Left kidney (tissue), 8 donors: ENCODE measurements around the gene RIBC1. TPM values are rescaled to one million over a fixed set of nuclear protein-coding genes. Genes with fewer than 3 reads are reported as not detected.
"Not testable (repeated sequence)": the region's sequence is repeated elsewhere in the genome, so short reads cannot be mapped to it uniquely, and the experiment has no call there.

Experiments
- DNase-seq: peaks from one replicate; pipeline ENCODE4 v3.0.0-alpha.2; 2013
- long read RNA-seq, 8 donors: transcript quantifications; one replicate each; lab custom pipeline, GENCODE V29; 2026
- polyA plus RNA-seq: library from polyadenylated mRNA; unstranded; fragments of 120-200 nt; gene quantifications from one replicate; pipeline ENCODE4 v1.2.1, GENCODE V29; 2013; ENCODE audit not compliant: insufficient read length

The RIBC1 gene
- 4.8 TPM for polyA plus RNA-seq
- long read RNA-seq, donor 1, result 0 reads
- long read RNA-seq, donor 2, partial matches to known transcripts, result 0 of 1 reads
- long read RNA-seq, donor 2, other reads (novel, unspliced or antisense), result 0 of 1 reads
- long read RNA-seq, donor 3, result 0 reads
- long read RNA-seq, donor 4, result 0 reads
- long read RNA-seq, donor 5, result 0 reads
- long read RNA-seq, donor 6, result 0 reads
- long read RNA-seq, donor 7, result 0 reads
- long read RNA-seq, donor 8, result 0 reads

DNA sequence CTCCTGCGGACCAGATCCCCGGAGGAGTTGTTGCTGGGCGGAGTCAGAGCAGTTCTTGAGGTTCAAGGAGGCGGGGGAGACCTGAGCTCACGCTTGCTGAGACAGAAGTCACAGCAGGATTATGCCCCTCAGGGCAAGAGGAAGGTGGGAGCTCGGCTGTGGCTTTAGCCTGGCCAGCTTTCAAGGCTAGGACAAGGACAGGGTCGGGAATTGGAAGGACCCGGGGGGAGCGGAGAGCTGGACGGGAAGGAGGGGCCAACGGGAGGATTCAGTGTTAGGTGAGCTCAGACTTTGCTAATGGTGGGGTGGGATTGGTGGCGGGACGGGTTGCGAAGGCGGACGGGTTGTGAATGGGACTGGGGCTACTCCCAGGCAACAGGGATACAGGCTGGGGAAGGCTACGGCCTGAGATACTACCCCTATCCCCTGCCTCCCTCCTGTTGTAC lies at the start of gene RIBC1:
TSS of gene RIBC1 (plus strand) at position 13 of the 446 bp plus-strand sequence. CDS start 3,404 bp downstream, outside the sequence.
- DNase-seq, result no peak

DNA sequence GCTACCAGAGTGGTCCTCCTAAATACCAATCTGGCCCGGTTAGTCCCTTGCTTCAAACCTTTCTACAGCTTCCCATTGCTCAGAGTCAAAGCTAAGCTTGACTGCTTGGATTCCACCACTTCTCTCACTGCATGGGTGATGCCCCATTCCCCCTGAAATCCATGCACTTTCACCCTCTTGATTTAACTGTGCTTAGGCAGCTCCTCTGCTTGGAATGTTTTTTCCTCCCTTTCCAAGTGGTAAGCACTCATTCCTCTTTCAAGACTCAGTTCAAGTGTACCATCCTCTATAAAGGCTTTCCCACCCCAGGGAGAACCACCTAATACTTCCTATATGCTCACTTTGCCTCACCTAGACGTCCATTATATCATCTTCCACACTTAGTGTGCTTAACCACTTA lies 49.4 kb upstream of the RIBC1 start:
- no peak for DNase-seq

DNA sequence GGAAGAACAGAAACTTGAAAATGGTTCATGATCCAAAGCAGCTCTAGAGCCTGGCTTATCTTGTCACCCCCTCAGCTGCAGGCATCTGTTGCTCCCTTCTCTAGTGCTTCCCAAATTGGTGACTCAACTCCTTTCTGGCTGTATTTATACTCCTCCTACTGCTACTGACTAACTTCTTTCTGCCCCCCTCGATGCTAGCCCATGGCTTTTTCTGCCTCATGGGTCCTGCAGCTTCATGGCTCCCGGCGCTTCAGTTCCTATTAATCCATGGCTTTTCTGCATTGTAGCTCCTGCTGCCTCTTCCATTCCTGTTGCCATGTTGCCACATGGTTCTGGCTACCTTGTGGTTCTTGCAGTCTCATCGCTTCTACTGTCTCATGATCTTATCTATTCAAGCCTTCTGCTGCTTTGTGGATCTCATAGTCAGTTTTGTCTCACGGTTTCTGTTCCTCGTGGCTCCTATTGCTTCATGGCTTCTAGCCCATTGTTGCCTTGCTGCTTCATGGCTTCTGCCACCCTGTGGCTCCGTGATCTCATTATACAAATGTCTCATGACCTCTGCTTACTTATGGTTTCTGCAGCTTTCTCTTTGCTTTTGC lies 48.4 kb upstream of the RIBC1 start:
- DNase-seq, result no peak

DNA sequence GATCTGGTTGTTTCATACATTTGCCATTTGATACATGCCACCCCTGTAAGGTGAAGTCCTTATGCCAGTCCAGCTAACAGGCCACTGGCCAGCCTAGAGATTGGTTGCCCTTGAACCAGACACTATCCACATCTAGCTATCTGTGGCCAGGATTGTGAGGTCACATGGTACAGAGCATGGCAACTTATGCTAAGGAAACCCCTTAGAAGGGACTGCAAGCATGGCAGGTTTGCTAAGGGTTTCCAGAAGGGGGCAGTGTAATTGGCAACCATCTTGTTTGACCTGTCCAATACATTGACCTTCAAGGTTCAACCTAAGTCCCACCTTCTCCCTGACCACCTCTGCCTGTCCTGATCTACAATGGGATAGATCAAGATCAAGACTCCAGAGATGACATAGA lies 47.8 kb upstream of the RIBC1 start:
- DNase-seq, result no peak

DNA sequence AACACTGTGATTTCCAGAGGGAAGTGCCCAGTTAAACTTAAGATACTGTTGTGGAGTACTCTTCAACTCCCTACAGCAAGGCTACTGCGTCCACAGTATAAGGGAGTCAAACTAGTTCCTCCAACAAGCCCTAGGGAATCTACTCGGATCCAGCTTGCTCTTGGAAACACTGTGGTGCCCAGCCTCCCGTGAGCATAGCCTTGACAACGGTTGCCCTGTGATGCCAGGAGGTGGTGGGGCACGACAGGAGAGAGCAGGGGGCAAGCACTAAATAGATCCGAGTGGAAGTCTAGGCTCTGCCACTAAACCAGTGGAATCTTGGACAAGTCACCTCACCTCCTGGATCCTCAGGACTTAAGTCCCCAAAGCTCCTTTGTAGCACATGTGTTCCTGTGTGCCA lies 45.8 kb upstream of the RIBC1 start:
- no peak for DNase-seq

DNA sequence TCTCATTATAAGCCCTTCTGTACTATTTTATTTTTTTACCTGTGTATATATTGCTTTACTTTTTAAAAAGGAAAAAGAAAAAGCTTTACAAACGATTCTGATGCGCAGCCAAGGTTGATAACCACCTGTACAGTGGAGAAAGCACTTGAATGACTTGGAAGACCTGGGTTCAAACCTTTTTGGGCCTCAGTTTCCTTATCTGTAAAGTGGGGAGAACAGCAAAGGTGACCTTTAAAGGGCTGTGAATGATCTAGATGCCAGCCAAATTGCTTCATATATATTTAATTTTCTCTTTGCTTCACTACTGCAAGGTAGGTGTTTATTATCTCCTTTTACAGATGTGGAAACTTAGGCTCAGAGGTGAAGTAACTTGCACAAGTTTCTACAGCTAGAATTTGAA lies 45.2 kb upstream of the RIBC1 start:
- no peak for DNase-seq

DNA sequence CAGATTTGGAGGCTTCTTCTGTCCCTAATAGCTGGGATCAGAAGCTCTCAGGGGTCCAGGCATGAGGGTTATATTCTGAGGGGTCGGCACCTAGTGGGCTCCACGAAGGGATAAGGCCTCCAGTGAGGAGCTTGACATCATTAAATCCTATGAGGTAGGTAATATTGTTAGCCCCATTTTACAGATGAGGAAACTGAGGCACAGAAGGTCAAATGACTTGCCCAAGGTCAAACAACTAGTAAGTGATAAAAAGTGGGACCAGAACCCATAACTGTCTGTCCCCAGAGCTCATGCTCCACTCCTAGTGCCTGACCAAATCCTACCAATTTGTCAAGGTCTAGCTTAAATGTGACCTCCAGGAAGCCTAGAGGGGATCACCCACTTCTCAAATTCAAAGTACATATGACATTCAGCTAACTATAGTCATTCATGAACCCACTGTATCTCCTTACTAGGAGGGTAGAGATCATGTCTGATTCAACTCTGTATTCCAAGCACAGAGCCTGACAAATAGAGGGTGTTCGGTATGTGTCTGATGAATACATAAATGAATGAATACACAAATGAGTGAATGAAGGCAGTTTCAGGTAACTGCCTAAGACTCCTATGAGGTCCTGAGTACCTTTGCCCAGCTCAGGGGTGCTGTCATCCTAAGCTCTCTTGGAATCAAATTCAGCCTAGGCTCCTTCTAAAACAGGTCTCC lies 43.5 kb upstream of the RIBC1 start:
- DNase-seq, result no peak

DNA sequence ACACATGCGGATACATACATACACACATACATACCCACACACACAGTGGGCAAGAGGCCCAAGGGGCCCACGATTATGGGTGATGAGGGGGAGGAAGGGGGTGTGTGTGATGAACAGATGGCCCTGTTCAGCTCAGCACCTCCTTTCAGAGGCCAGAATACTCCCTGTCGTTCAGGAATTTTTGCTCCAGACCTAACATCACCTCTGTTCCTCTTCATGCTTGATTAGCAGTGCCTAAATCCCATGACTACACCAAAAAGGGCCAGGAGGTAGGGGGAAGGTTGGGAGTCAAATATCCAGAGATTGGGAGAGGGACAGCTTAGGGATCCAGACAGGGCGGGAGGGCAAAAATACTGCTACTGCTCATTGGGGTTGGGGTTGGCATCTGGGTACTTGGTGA lies 42.9 kb upstream of the RIBC1 start:
- no peak for DNase-seq

DNA sequence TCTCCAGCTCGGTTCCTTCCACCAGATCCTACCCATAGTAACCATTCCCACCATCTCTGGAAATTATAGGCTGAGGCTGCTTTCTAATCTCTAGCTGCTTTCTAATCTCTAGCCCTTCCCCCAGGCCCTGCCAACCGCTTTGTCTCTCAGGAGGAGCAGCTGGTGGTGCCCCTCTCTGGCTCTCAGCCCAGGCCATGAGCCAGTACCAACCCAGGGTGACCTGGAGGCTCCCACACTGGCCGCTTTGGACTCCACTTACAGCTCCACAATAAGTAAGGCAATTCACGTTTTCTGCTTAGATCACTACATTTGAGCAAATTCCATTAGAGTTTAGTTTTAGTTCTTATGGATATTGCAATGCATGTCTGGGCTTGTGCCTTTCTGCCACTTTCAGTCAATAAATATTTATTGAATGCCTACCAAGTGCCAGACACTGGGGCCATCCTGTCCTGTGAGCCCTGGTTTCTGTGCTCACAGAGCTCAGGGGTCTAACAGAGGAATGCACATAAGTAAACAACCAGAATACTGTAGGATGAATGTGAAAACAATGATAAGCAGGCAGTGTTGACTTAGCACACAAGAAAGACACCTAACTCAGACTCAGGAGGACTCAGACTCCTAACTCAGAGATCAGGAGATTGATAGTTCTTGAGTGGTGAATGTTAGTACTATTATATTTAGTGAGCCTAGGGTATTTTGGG lies 39.1 kb upstream of the RIBC1 start:
- DNase-seq, result no peak

DNA sequence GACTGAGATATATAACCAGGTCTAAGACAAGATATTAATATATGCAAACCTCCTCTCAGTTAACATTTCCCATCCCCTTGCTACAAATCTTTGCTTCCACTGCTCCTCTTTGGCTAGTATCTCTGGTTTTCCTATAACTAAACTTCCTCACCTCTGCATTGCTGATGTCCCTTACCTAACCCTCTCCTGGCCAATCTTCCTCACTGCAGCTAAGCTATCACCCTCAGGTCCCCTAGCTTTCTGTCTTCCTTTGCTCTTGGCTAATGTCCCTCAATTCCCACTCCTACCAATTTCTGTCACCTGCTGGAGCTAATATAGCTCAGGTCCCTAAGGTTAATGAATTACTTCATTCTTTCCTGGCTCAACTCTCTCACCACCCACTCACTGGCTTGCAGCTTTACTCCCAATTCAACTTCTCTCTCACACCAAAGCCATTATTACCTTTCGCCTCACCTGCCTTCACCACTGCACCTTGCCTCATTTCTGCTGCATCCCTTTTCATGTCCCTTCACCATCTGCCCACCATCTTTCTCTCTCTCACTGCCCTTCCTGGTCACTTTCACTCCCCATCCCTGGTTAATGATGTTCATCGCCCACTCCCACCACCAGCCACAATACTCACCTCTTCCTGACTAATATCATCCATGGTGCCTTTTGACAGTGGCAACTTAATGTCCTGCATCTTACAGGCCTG lies 26.9 kb upstream of the RIBC1 start:
- no peak for DNase-seq

DNA sequence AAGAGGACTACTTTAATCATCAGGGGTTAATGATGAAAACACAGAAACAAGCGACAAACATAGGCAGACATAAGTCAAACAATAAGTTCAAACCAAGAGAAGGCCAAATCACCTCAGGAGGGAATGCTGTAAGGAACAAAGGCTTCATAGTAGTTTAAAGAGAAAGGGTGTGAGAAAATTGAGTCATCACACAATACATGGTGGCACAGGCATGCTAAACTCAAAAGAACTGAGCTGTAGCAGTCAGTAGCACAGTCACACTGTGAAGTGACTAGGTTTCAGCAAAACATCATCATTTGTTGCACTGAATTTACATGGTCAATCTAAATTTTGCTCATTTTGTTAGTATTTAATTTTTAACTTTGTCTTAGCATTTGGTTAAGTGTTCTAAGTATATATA lies 24.5 kb upstream of the RIBC1 start:
- DNase-seq, result no peak

DNA sequence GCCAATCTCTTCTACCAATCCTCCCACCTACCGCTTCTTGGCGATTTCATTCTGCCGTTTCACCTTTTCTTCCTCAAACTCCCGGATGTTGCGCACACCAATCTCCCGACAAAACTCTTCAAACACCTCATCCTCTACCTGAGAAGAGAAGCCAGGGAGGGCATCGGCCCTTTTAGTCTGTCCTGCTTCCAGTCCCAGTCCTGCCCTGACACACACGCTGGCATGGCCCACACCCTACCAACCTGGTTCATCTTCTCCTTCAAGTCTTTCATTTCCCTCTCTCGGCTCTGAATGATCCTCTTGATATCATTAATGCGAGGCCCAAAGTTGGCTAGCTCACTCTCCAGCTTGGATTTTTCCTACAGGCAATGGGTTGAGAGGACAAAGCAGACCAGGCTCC lies 19.1 kb upstream of the RIBC1 start:
- DNase-seq, result no peak

DNA sequence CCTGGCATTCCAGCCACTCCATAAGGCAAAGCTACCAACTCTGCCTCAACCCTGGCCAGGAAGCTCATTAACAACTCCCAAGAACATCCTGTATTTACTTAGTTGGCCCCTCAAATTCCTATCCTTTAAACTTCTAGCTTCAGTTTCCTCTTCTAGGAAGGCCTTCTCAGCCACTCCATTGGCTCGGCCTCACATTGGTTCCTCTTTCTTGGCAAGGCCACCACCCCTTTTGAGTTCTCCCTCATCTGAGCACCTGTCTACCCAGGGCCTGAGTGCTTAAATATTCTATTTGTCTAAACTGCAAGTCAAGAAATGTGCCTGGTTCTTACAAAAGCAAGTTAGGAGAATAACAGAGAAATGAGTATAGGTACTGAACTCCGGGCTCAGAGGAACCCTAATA lies 10.2 kb upstream of the RIBC1 start:
- no peak for DNase-seq

DNA sequence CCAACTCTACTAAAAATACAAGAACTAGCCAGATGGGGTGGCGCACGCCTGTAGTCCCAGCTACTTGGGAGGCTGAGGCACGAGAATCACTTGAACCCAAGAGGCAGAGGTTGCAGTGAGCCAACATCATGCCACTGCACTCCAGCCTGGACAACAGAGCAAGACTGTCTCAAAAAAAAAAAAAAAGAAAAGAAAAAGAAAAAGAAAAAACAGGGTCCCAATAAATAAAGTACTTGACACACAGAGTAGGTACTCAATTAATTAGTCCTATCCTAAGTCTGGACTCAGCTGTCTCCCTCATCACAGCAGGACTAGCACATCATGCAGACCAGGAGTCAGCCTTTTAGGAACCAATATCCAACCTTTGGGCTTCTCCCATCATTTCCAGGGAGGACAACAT lies 2.3 kb upstream of the RIBC1 start:
- DNase-seq, result not testable (repeated sequence)

DNA sequence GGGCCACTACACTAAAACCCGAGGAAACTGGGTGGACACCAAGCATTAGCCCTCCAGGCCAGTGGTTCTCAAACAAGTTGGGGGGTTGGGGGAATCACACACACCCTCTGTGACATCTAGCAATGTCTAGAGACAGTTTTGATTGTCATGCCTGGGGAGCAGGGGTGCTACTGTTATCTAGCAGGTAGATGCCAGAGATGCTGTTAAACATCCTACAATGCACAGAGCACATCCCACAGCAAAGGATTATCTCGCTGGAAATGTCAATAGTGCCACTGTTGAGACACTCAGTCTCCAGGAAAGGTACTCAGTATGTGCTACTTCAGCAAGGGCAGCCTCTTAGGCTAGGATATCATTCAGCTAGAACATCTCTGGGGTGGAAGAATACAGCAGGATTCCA lies 1.5 kb upstream of the RIBC1 start:
- no peak for DNase-seq

DNA sequence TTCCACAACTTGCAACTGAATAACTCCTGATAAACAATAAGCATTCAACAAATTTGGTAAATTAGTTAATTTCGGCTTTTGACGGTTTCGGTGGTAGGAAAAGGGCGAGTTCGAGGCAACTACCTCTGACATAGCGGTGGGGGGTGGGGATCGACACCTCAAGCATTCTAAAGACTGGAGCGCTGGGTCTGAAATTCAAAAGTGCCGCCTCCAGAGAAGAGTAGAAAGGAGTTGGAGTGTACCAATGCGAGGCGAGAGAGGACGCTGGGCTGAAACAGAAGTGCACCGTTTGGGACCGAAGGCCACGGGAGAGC lies 944 bp upstream of the RIBC1 start:
- DNase-seq, result no peak

DNA sequence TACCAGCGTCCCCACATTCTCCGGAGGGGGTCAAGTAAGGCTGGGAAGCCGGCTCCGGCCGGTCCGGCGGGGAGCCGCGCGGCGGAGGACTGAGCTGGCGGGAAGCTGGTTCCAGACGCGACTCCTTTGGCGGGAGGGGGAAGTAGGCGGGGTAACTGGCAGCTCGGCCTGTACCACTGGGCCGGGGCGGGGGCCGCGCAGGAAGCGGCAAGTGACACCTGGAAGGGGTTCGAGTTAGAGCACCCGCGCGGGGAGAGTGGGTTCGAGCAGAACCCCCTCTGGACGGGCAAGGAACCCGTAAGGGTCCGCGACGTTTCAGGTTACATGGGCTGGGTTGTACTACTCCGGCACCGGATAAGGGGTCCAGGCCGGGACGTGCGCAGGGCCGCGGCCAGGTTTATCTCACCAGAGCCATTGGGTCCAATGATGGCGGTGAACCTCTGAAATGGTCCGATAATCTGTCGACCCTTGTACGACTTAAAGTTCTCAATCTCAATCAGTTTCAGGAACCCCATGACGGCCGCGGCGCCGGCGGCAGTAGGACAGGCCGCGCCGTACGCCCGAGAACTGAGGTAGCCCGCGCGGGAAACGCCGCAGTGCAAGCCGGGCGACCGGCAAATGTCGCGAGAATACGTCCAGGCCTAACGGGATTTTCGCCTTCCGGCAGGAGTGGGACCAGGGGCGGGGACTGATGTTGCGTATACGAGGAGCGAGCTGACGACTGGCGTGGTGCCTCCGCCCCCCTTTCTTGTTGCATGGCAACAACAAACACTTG lies 400 bp upstream of the RIBC1 start, which contains the start of gene SMC1A:
TSS of gene SMC1A (minus strand) at position 569 of the 775 bp plus-strand sequence. CDS start at position 515, 54 bp downstream.
- DNase-seq, result peak; percentile 98

DNA sequence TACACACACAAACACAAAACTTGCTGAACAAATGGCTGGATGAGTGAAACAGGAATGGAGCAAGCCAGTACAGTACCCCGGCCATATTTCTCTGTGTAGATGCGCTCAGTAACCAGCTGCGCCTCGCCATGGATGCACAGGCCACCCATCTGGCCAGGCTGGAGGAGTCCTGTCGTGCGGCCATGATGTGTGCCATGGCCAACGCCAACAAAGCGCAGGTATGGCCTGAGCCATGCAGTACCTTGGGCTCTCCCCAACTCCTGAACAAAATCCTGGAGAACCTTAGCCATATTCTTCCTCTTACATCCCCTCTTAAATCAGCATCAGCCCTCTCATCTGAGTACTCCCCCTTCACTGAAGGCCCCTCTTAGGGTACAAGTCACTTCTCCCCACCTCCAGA lies 7.1 kb downstream of the RIBC1 start:
- no peak for DNase-seq

DNA sequence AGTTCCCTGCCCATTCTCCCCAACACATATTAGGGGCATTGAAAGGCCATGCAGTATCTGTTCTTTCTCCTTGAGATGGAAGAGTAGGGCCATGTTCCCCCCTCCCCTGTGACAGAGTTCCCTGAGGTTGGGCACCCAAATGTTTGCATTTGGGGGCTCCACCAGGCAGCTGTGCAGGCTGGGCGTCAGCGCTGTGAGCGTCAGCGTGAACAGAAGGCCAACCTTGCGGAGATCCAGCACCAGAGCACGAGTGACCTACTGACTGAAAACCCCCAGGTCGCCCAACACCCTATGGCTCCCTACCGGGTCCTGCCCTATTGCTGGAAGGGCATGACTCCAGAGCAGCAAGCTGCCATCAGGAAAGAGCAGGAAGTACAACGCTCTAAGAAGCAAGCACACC lies 7.6 kb downstream of the RIBC1 start:
- DNase-seq, result no peak

DNA sequence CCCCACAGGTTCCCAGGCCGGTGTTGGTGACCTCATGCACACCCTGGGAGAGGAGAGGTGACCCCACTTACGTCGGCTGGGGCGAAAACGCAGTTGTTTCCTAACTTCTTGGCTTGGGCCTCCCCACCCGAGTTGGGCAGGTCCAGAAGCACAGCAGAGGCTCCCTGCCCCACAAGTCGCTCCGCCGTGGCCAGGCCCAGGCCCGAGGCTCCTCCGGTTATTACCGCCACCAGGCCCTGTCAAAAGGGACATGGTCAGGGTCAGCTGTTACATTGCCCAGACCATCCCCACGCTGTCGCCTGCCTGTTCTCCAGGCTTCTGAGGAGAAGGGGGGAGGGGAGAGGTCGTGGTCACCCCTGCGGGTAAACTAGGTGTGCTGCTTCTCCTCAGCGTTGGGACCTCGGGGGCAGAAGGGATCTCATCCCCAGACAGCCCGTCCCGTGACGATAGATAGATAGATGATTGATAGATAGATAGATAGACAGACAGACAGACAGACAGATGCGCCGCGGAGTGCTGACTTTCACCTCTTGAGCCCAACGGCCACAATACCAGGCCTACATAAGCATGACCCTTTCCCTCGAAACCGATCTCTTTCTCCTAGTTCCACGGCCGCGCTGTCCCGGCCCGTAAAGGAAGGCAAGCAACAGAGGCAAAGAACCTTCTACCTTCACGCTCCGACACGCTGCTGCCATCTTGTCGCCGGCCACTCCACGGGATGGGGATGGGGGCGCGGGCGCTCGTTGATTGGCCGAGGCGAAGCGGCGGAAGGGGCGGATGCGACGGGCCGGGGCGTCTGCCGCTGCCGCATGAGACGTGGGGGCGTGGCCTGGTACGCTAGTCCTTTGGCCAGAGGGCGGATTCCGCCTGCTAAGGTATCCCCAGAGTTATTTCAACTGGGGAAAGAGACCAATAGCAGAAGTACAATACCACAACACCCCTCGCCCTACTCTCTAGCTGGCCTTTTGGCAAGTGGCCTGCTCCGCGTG lies 11.3 kb downstream of the RIBC1 start, which contains the start of gene HSD17B10:
TSS of gene HSD17B10 (minus strand) at position 720 of the 989 bp plus-strand sequence. CDS start at position 695, 25 bp downstream.
- DNase-seq, result peak; percentile 78
